Esophagus squamous epithelium (tissue), 4 donors: ENCODE results near the gene C12orf56.
"Not testable (repeated sequence)": the region's sequence is repeated elsewhere in the genome, so short reads cannot be mapped to it uniquely, and the experiment has no call there.

Source experiments
- CTCF ChIP-seq, 6 experiments: fragments of 450-650 bp in 4 of 6; fragments of 200-600 bp in 2 of 6; sonication (generic) in 2 of 6; IDR thresholded peaks; one replicate each; pipeline ENCODE4 v1.5.1; 2016 to 2019; ENCODE audit warnings: antibody characterized with exemption in 6 of 6, mild to moderate bottlenecking in 4 of 6, moderate library complexity in 4 of 6
- POLR2A ChIP-seq, 4 donors: fragments of 450-650 bp; IDR thresholded peaks; one replicate each; pipeline ENCODE4 v1.6.1; 2017; ENCODE audit warnings: antibody characterized with exemption in 4 of 4, mild to moderate bottlenecking in 4 of 4, moderate library complexity in 3 of 4

- TF ChIP-seq POLR2A, CTCF (IDR thresholded peaks at IDR 0.05): not testable (repeated sequence)
Observed at GRCh38 chr12:64217643-64218042, 172.9 kb downstream of the C12orf56 start.
